Liver (tissue), 3 donors: ENCODE measurements around the gene WNT7B.

Experiments
- EGR1 ChIP-seq, 2 donors: IDR thresholded peaks; 2 replicates each; pipeline ENCODE4 v1.6.1; 2016 to 2018; ENCODE audit warnings: antibody characterized with exemption in 2 of 2, low read depth in 2 of 2
- SP1 ChIP-seq: IDR thresholded peaks from 2 replicates; pipeline ENCODE4 v1.6.1; 2018; ENCODE audit warnings: antibody characterized with exemption, mild to moderate bottlenecking
- YY1 ChIP-seq: IDR thresholded peaks from 2 replicates; pipeline ENCODE4 v1.6.1; 2016; ENCODE audit warnings: antibody characterized with exemption, mild to moderate bottlenecking
- TF ChIP-seq, protein P1 (sequence below): fragments of 150-350 bp; IDR thresholded peaks from 2 replicates; pipeline ENCODE4 v1.5.1; 2017; ENCODE audit warnings: improper control_type of control experiment, low read depth, low read length; ENCODE audit not compliant: missing input control
- TF ChIP-seq, protein P2 (sequence below): IDR thresholded peaks from 2 replicates; pipeline ENCODE4 v1.6.1; 2016; ENCODE audit warnings: antibody characterized with exemption
- donor health status: healthy.
- donor health status: healthy.

DNA sequence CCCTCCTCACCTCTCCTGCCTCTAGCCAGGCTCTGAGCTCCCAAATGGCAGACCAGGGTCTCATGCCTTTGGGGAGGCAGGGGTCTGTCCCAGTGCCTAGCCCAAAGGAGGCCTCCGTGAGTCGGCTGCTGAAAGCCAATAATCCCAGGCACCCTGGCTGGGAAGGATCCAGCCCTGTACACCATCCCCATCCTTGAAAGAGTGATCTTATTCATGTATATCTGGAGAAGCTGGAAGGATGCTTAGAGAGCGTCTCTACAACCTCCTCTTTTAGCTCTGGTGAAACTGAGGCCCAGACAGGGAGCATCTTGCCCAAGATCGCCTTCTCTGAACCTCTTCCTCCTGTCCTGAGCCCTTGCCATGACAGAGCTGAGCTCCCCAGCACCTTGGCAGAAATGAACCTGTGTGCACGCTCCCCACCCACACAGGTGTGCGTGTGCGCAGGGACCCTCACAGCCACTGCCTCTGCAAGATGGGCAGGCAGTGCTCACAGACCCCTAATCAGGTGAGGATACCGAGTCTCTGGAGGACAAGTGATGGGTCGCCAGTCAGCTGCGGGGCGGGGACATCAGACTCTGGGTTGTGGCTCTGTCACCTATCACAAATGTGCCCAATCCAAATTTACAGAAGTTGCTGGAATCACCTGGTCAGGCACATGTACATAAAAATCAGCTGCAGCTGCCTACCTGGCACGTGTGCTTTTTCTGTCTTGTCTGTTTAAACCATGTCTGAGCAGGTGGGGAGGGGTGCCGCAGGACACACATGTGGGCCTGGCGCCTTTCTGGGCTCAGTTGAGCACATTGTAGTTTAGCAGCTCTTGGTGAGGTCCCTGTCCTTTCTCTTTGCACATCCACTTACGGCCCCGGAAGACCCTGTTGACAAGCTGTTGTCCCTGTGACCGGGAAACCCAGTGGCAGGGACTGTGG is 49.3 kb upstream of the WNT7B start:
- TF ChIP-seq, protein P1, sequence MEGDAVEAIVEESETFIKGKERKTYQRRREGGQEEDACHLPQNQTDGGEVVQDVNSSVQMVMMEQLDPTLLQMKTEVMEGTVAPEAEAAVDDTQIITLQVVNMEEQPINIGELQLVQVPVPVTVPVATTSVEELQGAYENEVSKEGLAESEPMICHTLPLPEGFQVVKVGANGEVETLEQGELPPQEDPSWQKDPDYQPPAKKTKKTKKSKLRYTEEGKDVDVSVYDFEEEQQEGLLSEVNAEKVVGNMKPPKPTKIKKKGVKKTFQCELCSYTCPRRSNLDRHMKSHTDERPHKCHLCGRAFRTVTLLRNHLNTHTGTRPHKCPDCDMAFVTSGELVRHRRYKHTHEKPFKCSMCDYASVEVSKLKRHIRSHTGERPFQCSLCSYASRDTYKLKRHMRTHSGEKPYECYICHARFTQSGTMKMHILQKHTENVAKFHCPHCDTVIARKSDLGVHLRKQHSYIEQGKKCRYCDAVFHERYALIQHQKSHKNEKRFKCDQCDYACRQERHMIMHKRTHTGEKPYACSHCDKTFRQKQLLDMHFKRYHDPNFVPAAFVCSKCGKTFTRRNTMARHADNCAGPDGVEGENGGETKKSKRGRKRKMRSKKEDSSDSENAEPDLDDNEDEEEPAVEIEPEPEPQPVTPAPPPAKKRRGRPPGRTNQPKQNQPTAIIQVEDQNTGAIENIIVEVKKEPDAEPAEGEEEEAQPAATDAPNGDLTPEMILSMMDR: no peak
- no peak for TF ChIP-seq SP1
- no peak for TF ChIP-seq YY1
- TF ChIP-seq, protein P2, sequence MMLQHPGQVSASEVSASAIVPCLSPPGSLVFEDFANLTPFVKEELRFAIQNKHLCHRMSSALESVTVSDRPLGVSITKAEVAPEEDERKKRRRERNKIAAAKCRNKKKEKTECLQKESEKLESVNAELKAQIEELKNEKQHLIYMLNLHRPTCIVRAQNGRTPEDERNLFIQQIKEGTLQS: no peak
- TF ChIP-seq EGR1 (IDR thresholded peaks at IDR 0.05; ENCODE audit: low read depth in 2 of 2): no peak
